ENCODE measurements around the gene SLC25A21.
"Not testable (repeated sequence)": the region's sequence is repeated elsewhere in the genome, so short reads cannot be mapped to it uniquely, and the experiment has no call there.

Gene SLC25A21

GRCh38 chr14:36717363-36717762 is 455.0 kb downstream of the SLC25A21 start:
- FAIRE-seq: no peak
- no peak for DNase-seq (ENCODE audit: insufficient read length, low spot score)
- TF ChIP-seq POLR2A (IDR thresholded peaks at IDR 0.05; ENCODE audit: low read depth, low read length): no peak

DNA sequence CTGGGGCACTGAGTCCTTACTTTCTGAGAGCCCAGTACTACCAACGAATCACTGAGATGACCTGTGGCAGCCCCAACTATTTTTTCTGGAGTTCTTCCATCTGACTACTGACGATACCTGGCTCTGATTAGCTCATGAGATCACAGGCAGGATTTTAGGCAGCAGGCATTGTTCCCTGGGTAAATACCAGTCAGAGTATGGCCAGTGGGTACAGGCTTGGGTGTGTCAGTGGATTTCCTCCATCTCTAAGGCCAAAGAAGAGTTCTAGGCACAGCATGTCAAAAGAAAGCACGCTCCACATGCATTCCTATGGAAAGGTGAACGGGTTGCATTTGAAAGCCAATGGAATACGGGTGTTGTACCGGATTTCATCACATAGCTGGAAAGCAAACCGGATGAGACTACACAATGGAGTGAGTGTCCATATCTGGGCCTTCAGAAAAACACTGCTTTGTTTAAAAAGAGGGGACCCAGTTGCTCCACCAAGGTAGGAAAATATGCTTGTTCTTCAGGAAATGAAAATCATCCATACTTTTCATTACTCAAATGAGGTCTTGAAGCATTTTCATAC is 455.7 kb downstream of the SLC25A21 start:
- no peak for TF ChIP-seq POLR2A (IDR thresholded peaks at IDR 0.05; ENCODE audit: low read depth, low read length)
- no peak for FAIRE-seq
- no peak for DNase-seq (ENCODE audit: insufficient read length, low spot score)

DNA sequence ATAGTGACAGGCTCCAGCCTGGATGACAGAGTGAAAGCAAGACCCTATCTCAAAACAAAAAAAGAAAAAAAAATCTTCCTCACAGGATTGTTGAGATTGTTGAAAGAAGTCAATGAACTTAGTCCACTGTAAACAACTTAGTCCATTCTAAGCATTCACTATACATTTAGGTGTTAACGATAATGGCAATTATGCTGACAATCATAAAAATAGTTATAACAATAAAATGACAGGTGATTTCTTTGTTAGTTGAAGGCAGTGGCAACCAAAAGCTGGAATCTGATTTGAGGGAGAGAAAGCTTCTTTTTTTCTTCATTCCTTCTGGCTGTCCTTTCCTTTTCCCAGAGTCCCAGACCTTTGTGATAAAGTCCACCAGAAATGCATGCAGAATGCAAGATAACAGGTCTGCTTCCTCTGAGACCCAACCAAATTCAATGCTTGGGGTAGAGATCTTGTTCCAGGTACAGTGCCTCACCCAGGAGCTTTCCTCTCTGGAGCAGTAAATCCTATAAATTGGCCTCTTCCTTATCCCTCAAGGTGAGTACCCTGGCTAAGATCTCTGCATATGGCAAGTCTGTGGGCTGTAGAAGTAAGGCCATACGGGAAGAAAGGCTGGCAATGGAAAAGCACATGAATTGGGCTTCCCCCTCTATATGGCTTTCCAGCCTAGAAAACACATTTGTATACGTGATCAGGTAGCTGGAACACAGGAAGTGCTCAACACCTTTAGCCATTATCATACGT is 458.3 kb downstream of the SLC25A21 start:
- FAIRE-seq: no peak
- no peak for TF ChIP-seq POLR2A (IDR thresholded peaks at IDR 0.05; ENCODE audit: low read depth, low read length)
- no peak for DNase-seq (ENCODE audit: insufficient read length, low spot score)

GRCh38 chr14:36707570-36707969 is 464.8 kb downstream of the SLC25A21 start:
- TF ChIP-seq POLR2A (IDR thresholded peaks at IDR 0.05; ENCODE audit: low read depth, low read length): no peak
- DNase-seq (ENCODE audit: insufficient read length, low spot score): no peak
- no peak for FAIRE-seq

GRCh38 chr14:36702474-36702873 is 469.9 kb downstream of the SLC25A21 start:
- no peak for TF ChIP-seq POLR2A (IDR thresholded peaks at IDR 0.05; ENCODE audit: low read depth, low read length)
- DNase-seq (ENCODE audit: insufficient read length, low spot score): no peak
- no peak for FAIRE-seq

DNA sequence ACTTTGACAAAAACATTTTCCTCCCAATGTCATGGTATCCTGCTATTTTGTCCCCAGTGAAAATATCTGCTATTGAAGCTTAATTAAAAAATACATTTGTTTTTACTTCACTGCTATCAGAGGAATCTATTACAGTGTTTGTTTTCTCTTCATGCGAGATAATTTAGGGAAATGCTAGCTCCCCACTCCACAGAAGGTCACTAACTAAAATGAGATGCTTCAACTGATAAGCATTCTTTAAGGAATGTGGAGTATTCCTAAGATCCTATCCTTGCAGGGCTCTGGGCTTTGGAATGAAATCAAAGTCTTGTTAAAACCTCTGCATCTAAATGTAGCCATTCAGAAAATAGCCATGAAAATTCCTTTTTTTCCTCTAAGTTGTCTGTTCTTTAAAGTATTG is 471.3 kb downstream of the SLC25A21 start:
- FAIRE-seq: no peak
- TF ChIP-seq POLR2A (IDR thresholded peaks at IDR 0.05; ENCODE audit: low read depth, low read length): no peak
- no peak for DNase-seq (ENCODE audit: insufficient read length, low spot score)

DNA sequence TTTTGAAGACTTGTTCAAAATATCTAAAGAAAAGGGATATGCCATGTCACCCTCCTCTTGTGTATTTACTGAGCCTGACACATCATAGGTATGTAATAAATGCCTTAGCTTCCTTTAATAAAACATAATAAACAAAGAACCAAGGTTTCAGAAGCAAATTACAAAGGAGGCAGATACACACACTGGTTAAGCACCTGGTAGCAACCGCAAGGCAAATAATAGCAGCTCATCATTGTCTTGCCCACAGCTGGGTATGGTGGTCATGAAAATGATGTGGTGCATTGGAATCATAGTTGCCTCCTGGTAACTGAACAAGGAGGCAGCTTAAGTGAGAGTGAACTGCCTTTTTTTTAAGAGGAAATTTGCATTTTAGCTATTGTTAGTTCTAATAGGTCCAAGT is 471.8 kb downstream of the SLC25A21 start:
- no peak for FAIRE-seq
- DNase-seq (ENCODE audit: insufficient read length, low spot score): no peak
- TF ChIP-seq POLR2A (IDR thresholded peaks at IDR 0.05; ENCODE audit: low read depth, low read length): no peak

- not testable (repeated sequence) for FAIRE-seq; DNase-seq (ENCODE audit: insufficient read length, low spot score)
Measured at GRCh38 chr14:36699420-36699819, 473.0 kb downstream of the SLC25A21 start.

DNA sequence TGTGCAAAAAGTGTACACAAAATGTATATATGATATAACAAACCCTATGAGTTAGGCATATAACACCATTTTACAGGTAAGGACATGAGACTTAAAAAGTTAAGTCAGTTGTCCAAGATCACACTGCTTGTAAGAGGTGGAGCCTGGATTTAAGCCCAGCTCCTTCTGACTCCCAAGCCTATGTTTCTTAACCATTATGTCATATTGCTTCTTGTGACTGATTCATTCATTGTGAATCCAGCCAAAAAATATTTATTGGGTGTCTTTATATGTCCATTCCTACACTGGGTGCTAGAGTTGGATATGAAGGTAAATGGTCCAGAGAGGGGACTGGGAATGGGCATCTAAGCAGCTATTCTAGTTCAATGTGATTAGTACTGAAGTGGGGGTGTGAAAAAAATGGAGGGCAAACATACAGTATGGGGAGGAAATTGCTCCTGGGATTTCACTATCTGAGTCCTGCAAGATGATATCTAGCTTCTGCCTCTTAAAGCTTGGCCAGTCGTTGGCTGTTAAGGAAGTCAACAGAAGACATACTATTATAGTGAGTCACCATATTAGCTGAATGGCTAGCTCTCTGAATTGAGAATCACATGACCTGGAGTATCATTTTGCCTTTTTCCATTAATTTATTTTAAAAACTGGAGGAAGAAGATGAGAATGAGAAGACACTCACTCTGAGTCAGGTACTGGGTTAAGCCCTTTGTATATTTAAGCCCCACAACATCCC is 481.9 kb downstream of the SLC25A21 start:
- no peak for DNase-seq (ENCODE audit: insufficient read length, low spot score)
- no peak for TF ChIP-seq POLR2A (IDR thresholded peaks at IDR 0.05; ENCODE audit: low read depth, low read length)
- no peak for FAIRE-seq

- TF ChIP-seq POLR2A (IDR thresholded peaks at IDR 0.05; ENCODE audit: low read depth, low read length): no peak
- FAIRE-seq (no peak), DNase-seq (ENCODE audit: insufficient read length, low spot score) (no peak)
Measured at GRCh38 chr14:36684946-36685345, 487.5 kb downstream of the SLC25A21 start.

GRCh38 chr14:36683083-36683724 is 489.2 kb downstream of the SLC25A21 start:
- FAIRE-seq (no peak), DNase-seq (ENCODE audit: insufficient read length, low spot score) (no peak)
- no peak for TF ChIP-seq POLR2A (IDR thresholded peaks at IDR 0.05; ENCODE audit: low read depth, low read length)

DNA sequence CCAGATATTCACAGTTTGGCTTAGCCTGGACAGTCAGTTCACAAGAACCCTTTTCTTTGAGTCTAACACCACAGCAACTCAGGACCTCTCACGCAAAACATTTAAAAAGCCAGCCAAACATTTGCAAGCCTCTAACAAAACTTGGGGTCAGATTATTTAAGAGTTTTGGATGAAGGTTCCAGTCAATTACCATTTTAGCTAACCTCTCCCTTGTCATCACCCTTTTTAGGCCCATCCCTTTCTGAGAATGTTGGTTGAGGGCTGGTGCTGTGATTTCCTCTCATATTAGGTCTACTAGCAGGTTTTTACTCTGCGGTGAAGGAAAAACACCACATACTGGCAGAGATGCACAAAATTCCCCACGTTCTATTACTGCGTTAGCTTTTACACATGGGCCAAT is 490.1 kb downstream of the SLC25A21 start:
- FAIRE-seq (no peak), DNase-seq (ENCODE audit: insufficient read length, low spot score) (no peak)
- TF ChIP-seq POLR2A (IDR thresholded peaks at IDR 0.05; ENCODE audit: low read depth, low read length): no peak

DNA sequence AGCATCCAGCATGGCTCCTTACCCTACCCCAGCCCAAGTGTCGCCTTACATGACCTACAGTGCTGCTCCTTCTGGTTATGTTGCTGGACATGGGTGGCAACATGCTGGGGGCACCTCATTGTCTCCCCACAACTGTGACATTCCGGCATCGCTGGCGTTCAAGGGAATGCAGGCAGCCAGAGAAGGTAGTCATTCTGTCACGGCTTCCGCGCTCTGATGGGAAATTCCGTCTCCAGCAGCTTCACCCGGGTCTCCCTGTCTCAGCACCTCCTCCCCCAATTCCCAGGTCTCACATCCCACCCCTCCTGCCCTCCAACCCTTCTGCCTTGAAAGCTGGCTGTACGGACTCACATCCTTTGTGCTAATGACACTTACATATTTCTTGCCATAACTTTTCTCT is 496.2 kb downstream of the SLC25A21 start:
- no peak for TF ChIP-seq POLR2A (IDR thresholded peaks at IDR 0.05; ENCODE audit: low read depth, low read length)

GRCh38 chr14:36675581-36675980 is 496.8 kb downstream of the SLC25A21 start:
- no peak for TF ChIP-seq POLR2A (IDR thresholded peaks at IDR 0.05; ENCODE audit: low read depth, low read length)
- DNase-seq (ENCODE audit: insufficient read length, low spot score) (no peak), FAIRE-seq (no peak)

More for the DNA sequence above, 496.2 kb downstream of the SLC25A21 start:
- no peak for FAIRE-seq
- DNase-seq (ENCODE audit: insufficient read length, low spot score): no peak

All from H54 (cell line).